Left cardiac atrium (tissue), 4 donors: Measurements from ENCODE around the gene CCT6B. TPM values are rescaled to one million over a fixed set of nuclear protein-coding genes. Genes with fewer than 3 reads are reported as not detected.
"Not testable (repeated sequence)": the region's sequence is repeated elsewhere in the genome, so short reads cannot be mapped to it uniquely, and the experiment has no call there.

Experiments
- ATAC-seq, 2 donors: fragments of 200-7000 bp; cut with Tn5 transposase; one replicate each; pipeline ENCODE4 v1.9.1; 2020; ENCODE audit warnings: mild to moderate bottlenecking in 2 of 2, moderate library complexity in 2 of 2
- DNase-seq: peaks from one replicate; pipeline ENCODE4 v3.0.0-alpha.2; 2020
- intact Hi-C, 2 donors: fragments of 100-400 bp; cut with DNase I; formaldehyde crosslinking; loops; one replicate each; pipeline versions ENCODE4 v1.14.1 to v1.15.1; 2022 to 2023
- long read RNA-seq: library from polyadenylated mRNA; unstranded; transcript quantifications from one replicate; pipeline ENCODE4 v2.0.0, GENCODE V29; 2021
- total RNA-seq, 2 donors: library from RNA; stranded (reverse); fragmentation: NEBNext Ultra II Directional; extraction: Animal tissue kit (Norgen Biotek cat#: 25700); gene quantifications; one replicate each; pipeline ENCODE4 v1.2.1, GENCODE V29; 2021
- donor health status: DM: no; HTN: yes; CAD: no.
- donor health status: DM: no; HTN: yes; CAD: no; lungs with severe emphysema.
- donor health status: DM: yes; HTN: yes; CAD: no.
- donor health status: Dilated cardiomyopathy.

Gene CCT6B, protein sequence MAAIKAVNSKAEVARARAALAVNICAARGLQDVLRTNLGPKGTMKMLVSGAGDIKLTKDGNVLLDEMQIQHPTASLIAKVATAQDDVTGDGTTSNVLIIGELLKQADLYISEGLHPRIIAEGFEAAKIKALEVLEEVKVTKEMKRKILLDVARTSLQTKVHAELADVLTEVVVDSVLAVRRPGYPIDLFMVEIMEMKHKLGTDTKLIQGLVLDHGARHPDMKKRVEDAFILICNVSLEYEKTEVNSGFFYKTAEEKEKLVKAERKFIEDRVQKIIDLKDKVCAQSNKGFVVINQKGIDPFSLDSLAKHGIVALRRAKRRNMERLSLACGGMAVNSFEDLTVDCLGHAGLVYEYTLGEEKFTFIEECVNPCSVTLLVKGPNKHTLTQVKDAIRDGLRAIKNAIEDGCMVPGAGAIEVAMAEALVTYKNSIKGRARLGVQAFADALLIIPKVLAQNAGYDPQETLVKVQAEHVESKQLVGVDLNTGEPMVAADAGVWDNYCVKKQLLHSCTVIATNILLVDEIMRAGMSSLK
- total RNA-seq = 1 to 10 TPM; 1.2 to 2.3 TPM
- long read RNA-seq, partial matches to known transcripts = 0 of 2 reads
- long read RNA-seq, other reads (novel, unspliced or antisense) = 0 of 2 reads

DNA sequence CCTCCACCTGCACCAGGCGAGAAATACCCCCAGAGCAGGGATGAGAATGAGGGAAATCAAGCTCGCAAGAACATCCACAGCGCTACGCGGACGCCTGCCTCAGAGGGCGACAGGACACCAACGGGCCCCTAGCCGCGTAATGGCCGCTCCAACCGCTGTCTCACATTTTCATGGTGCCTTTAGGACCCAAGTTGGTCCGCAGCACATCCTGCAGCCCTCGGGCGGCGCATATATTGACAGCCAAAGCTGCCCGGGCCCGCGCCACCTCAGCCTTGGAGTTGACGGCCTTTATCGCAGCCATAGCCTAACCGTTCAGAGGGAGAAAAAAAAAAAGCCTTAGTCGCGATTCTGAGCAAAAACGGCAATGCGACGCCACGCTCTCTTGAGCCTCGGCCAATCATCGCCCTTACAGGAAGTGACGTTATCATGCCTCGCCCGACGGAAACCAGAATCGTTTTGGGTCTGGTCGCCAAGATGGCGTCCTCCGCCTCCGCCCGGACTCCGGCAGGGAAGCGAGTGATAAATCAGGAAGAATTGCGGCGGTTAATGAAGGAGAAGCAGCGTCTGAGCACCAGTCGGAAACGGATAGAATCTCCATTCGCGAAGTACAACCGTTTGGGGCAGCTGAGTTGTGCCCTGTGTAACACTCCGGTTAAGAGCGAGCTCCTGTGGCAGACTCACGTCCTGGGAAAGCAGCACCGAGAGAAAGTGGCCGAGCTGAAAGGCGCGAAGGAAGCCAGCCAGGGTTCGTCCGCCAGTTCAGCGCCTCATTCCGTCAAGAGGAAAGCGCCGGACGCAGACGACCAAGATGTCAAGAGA lies at the start of gene CCT6B, which contains the start of gene ZNF830:
Gene CCT6B (minus strand): TSS at position 368 of the 819 bp plus-strand sequence. CDS start 67 bp downstream, at position 301.
Gene ZNF830 (plus strand): TSS at position 448 of the 819 bp plus-strand sequence. CDS start 27 bp downstream, at position 475.
- intact Hi-C loops = no loop called here
- peak; percentile 94 for DNase-seq
- ATAC-seq = peak; percentile 98 to 99

DNA sequence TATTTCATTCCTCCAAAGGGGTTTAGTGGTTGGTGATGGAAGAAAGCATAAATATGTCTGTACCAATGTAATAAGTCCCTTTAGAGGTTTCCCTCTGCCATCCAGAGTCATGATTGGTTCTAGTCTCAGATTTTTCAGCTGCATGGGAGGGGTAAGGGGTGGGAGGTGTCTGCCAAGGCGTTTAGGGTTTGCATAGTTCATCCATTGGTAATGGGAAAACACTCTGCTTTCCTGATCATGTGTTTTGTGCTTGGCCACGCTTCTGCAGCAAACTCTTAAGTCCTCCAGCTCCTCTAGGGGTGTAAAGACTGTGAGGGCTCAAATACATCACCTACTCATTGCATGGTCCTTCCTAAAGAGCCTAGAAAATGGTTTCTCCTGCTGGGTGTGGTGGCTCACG lies 48.8 kb upstream of the CCT6B start:
- no peak for ATAC-seq
- no peak for DNase-seq
- intact Hi-C loops = no loop called here

DNA sequence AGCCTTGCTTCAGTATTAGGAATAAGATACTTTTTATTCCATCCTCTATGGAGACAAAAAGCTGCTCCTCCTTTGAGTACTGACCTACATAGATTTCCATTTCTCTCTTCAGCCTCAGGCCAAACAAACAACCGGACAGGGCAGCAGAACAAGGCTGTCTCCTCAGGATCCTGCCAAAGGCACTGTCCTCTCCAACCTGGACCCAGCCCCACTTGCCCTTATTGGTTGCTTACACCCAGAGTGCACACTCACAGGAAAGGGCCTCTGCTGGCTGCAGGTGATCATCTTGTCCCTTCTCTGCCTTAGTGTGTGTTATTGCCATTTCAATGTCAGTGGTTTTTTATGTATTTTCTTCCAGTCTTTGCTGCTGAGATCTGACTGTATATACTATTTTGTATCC lies 45.7 kb upstream of the CCT6B start:
- intact Hi-C loops = no loop called here
- DNase-seq (no peak), ATAC-seq (no peak)

DNA sequence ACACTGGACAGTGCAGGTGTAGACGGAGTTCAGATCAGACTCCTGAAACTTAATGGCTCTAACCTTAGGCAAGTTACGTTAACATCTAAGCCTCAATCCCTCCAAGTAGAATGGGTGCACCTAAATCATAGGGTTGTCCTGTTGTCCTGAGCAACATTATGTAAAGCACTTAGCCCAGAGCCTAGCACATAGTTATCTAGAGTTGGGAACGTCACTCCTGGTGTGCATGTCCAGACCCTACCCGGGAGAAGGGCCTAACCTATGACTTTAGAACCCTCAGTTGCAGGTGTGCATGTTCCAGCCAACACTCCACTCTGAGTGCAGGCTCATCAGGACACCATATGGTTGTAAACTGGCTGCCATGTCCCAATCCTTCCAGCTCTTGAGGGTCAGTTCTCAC lies 45.1 kb upstream of the CCT6B start:
- no peak for DNase-seq
- intact Hi-C loops = no loop called here
- ATAC-seq = no peak

DNA sequence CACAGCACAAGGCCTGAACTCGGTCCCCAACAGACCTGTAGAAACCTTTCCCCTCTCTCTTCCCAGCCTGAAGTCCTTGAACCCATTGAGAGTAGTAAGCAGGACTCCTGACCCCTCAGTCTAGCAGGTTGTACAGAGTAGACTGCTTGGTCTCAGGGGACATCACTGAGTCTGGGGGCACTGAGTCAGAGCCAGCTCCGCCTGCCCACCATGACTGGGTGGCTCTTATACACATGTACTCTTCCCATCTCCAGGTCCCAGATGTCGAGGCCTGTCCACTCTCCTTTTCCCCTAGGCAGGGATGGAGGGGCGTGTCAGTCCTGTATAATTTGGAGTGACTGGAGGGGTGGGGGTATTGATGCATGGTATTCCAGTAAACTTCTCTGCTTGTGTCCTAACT lies 42.5 kb upstream of the CCT6B start:
- DNase-seq (no peak), ATAC-seq (no peak)
- intact Hi-C loops = no loop called here

DNA sequence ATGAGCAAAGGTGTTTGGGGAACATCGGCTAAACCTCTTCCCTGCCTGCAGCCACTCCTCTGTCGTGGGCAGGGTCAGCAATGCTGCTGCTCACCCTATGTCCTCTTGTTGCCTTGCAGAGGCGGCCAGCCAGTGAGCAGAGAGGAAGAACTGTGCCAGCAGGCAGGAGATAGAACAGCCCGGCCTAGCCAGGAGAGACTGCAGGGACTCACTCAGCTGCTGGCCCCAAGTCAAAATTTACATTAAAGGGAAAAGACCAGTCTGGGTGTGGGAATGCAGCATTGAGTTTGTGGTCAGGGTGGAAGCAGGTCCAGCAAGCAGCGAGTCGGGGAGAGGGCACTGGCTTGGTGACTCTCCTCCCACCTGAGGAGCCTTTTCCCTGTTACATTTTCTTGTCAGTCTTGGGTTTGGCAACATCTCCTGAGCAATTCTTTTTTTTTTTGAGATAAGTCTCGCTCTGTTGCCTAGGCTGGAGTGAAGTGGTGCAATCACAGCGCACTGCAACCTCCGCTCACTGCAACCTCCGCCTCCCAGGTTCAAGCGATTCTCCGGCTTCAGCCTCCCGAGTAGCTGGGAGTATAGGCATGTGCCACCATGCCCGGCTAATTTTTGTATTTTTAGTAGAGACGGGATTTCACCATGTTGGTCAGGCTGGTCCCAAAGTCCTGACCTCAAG lies 41.8 kb upstream of the CCT6B start:
- intact Hi-C loops = no loop called here
- ATAC-seq (peak; percentile 73 to 76), DNase-seq (peak; percentile 41)

DNA sequence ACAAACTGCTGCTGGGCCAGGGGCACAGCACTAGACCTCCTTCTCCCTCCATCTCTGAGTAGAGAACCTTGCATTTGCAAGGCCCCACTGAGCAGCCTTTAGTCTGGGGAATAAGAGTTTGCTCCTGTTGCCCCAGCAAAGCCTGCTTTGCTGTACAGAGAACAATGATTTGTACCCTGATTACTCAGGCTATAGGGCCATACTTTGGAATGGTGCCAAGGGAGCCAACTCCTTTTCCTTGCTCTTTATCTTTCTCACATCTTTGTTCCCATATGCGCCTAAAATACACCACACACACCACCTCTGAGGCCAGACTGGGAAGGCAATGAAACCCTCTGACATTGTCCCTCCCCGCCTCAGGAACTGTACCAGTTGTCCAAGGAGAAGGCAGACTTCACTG lies 40.3 kb upstream of the CCT6B start:
- intact Hi-C loops = no loop called here
- no peak for ATAC-seq
- DNase-seq = no peak

DNA sequence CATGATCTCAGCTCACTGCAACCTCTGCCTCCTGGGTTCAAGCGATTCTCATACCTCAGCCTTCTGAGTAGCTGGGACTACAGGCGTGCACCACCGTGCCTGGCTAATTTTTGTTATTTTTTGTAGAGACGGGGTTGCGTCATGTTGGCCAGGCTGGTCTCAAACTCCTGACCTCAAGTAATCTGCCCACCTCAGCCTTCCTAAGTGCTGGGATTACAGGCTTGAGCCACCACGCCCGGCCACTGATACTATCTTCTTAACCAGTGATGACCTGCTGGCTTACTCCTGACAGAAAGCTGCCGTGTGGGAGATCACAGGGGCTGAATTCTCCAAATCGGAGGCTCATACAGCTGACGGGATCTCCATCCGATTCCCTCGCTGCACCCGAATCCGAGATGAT lies 39.7 kb upstream of the CCT6B start:
- DNase-seq, ATAC-seq, intact Hi-C loops: not testable (repeated sequence)

DNA sequence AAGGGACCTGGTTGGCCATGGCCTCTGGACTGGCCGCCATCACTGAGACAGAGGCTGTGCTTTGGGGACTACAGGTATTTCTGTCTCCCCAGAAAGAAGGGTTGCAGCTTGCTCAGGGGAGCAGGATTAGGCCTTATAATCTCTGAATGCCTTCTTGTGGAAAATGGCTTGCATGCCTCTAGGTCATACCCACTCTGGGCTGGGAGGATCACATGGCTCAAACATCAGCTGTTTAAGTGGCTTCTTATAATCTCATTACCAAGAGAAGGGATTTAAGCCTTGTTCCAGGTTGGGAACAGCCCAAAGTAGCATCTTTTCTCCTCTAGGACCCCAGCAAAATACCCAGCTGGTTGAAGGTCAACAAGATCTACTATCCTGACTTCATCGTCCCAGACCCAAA lies 38.2 kb upstream of the CCT6B start:
- no peak for ATAC-seq
- no peak for DNase-seq
- intact Hi-C loops = loop anchor here in 1 of 2 donors (5.0 kb wide), 1 partner anchor 88 kb away; no protein-coding TSS in a partner anchor

DNA sequence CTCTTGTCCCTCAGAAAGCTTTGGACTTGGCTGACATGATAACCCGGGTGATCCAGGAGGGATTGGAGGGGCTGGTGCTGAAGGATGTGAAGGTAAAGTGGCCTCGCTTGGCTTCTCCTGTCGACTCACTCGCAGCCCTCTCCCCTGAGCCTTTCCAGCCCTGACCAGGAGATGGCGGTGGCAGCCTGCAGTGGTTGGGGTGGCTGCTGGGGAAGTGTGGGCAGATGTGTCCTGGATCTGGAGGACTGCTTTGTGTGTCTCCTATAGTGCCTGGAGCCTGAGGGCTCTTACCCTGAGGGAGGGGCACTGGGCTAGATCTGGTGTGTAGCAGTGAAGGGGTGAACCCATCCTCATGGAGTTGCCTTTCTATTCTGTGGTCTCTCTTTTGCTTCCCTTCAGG lies 36.9 kb upstream of the CCT6B start:
- DNase-seq (peak; percentile 61), ATAC-seq (peak; percentile 74 to 83)
- intact Hi-C loops = loop anchor here in 1 of 2 donors (5.0 kb wide), 1 partner anchor 89 kb away; no protein-coding TSS in a partner anchor

DNA sequence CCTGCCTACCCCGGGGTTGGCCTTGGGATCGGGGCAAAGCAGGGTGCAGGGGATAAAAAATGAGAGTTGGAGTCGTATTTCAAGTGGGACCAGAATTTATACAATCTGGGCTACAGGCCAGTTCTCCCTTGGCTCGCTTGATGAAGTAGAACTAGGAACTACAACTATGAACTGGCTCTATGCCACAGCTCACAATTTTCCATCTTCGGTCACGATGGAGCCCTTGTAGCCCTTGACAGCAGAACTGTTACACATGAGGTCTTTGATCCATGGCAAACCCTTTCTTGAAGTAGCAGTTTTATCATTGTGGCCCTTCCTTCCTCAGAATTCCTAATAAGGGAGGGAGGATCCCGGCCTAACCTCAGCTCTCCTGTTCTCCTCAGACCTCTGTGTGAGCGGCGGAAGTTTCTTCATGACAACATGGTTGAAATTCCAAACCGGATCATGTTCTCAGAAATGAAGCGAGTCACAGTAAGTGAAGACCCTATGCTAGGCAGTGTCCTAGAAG lies 36.1 kb upstream of the CCT6B start:
- peak; percentile 58 to 82 for ATAC-seq
- intact Hi-C loops = loop anchor here in 1 of 2 donors (5.0 kb wide), 1 partner anchor 90 kb away; no protein-coding TSS in a partner anchor
- peak; percentile 48 for DNase-seq

DNA sequence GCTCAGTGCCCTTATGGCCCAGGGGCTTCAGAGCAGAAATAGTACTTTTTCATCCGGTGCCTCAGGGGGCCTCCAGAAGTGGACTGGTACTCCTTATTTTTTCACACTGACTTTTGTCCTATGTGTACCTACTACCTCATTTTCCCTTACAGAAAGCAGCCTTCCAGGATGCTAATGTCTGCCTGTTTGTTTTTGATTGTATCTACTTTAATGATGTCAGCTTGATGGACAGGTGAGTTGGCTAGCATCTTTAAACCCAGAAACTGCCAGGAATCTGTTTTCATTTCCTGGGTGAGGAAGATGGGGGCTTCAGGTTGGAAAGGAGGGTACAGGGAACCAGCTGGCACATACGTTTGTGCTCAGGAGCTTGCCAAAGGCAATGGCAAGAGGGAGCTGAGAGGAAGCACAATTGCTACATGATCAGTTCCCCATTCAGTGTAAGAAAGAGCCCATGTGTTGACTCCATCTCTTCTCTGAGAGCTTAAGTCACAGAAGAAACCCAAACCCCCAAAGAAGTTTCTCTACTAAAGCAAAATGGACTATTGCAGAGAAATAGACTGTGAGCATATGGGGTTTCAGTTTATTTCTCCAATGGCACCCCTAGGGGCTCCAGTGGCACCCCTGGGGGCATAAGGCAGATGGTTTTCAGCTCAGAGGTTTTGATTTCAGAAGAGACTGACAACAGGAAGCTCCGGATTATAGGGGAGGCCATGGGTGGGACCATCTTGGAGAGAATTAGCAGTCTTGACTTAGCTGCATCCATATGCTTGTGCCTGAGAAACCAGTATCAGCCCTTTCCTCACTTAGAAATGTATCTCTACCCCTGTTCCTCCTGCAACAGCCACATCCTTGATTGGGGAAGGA lies 35.4 kb upstream of the CCT6B start:
- intact Hi-C loops = loop anchor here in 1 of 2 donors (5.0 kb wide), 1 partner anchor 91 kb away; no protein-coding TSS in a partner anchor
- ATAC-seq = no peak
- no peak for DNase-seq

DNA sequence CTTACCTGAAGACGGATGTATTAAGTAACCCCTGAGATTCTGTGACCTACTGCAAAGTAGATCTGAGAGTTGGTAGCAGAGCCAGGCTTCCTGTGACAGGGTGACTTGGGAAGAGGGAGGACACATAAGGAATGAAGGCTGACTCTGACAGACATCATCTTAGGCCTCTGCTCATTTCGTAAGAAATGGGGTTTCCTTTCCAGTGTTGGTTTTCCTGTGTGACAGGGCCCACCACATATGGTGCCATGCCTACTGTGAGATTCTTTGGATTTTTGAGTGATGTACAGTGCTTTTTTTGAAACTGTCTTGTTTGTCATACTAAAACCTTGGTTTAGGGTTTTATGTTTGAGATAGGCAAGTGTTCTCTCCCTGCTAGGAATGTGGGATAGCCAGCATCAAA lies 31.8 kb upstream of the CCT6B start:
- no peak for DNase-seq
- intact Hi-C loops = no loop called here
- no peak for ATAC-seq

DNA sequence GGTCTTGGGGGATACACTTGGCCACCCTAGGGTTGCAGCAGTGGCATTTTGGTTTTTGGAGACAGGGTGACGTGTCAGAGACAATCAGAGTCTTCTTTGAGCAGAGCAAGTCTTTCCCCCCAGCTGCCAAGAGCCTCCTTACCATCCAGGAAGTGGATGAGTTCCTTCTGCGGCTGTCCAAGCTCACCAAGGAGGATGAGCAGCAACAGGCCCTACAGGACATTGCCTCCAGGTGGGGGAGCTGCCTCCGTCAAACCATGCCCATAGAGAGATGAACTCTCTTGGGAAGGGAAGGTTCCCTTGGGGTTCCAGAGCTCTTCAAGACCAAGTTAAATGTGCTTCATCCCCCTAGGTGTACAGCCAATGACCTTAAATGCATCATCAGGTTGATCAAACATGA lies 30.3 kb upstream of the CCT6B start:
- ATAC-seq (no peak), DNase-seq (no peak)
- intact Hi-C loops = no loop called here

DNA sequence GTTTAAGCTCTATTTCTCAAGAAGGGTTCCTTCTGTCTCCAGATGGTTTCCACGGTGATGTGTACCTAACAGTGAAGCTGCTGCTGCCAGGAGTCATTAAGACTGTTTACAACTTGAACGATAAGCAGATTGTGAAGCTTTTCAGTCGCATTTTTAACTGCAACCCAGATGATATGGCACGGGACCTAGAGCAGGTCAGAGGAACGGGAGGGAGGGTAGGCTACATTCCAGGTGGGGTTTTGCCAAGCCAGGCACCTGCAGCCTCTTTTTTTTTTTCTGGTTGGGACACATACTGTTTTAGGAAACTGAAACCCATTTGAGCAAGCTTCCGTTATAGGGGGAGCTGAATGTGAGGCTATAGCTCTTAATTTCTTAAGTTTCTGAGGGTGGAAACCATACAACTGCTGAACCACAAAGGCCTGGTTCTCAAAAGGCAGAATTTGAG lies 29.7 kb upstream of the CCT6B start:
- DNase-seq = no peak
- ATAC-seq = no peak
- intact Hi-C loops = no loop called here

DNA sequence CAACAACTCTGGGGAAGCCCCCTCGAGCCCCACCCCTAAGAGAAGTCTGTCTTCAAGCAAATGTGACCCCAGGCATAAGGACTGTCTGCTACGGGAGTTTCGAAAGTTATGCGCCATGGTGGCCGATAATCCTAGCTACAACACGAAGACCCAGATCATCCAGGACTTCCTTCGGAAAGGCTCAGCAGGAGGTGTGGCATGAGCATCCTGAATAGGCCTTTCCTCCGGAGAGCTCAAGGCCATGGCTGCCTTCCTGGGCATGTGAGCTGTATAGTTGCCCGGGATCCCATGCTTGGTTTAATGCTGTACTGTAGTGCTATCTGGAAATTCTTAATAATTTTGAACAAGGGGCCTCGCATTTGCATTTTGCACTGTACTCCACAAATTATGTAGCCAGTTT lies 28.2 kb upstream of the CCT6B start:
- no peak for DNase-seq
- intact Hi-C loops = no loop called here
- no peak for ATAC-seq

DNA sequence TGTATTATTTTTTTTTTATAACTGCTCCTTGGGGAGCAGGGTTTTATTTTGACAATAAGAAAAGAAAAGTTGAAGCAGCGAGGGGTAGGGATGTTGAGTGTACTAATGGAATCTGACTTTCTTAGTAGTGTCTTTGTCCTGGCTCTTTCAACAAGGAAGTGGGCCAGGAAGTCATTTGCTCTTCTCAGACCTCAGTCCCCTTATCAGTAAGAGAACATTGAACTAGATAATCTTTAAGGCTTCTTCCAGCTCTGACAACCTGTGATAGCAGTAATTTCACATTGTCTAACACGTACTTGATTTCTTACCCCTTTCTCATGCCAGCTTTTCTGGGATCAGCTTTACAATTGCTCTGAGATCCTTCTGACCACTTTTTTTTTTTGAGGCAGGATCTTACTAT lies 27.4 kb upstream of the CCT6B start:
- ATAC-seq (no peak), DNase-seq (no peak)
- intact Hi-C loops = no loop called here

DNA sequence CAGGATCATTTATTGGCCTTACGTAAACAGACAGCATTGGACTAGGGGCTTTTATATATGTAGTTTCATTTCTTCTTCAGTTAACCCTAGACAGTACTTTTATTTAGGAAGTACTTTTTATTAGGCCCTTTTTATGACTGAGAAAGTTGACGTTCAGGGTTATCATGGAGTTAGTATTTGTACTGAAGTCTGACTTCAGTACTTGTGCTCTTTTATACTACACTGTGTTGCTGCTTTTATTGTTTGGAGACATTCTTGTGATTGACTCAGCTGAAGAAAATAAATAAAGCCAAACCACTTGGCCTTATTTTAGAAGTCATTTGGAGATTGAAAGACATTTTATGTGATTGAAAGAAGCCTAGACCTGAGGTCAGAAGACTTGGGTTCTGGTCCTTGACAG lies 26.0 kb upstream of the CCT6B start:
- intact Hi-C loops = no loop called here
- ATAC-seq = no peak
- no peak for DNase-seq
